Cerebellar cortex (tissue), 1 donor: ENCODE results near the gene NPIPA1.
A peak's percentile ranks its signal among the peaks of the same experiment; 100 is the strongest.
"Not testable (repeated sequence)": the region's sequence is repeated elsewhere in the genome, so short reads cannot be mapped to it uniquely, and the experiment has no call there.

ENCODE experiments used
- DNase-seq: peaks from one replicate; pipeline ENCODE4 v3.0.0-alpha.2; 2015; ENCODE audit warnings: low spot score

Gene NPIPA1

GRCh38 chr16:14930246-14930645, 7.0 kb upstream of the NPIPA1 start:
- not testable (repeated sequence) for DNase-seq

- DNase-seq: not testable (repeated sequence)
Observed at GRCh38 chr16:14930971-14931370, 6.3 kb upstream of the NPIPA1 start.

- not testable (repeated sequence) for DNase-seq
Observed at GRCh38 chr16:14932581-14933375, 4.5 kb upstream of the NPIPA1 start.

GRCh38 chr16:14937994-14938393, 751 bp downstream of the NPIPA1 start:
- DNase-seq: not testable (repeated sequence)

GRCh38 chr16:14942686-14943085, 5.4 kb downstream of the NPIPA1 start:
- DNase-seq: not testable (repeated sequence)

- peak; percentile 86 for DNase-seq
Observed at GRCh38 chr16:14955546-14956231, 18.4 kb downstream of the NPIPA1 start.

GRCh38 chr16:14957576-14958322, 20.5 kb downstream of the NPIPA1 start:
- no peak for DNase-seq

GRCh38 chr16:14958323-14958600, 21.0 kb downstream of the NPIPA1 start:
- DNase-seq: no peak

- no peak for DNase-seq
Observed at GRCh38 chr16:14958970-14959369, 21.7 kb downstream of the NPIPA1 start.

- no peak for DNase-seq
Observed at GRCh38 chr16:14961405-14962186, 24.4 kb downstream of the NPIPA1 start.

- DNase-seq: no peak
Observed at GRCh38 chr16:14963281-14964173, 26.3 kb downstream of the NPIPA1 start.

GRCh38 chr16:14965328-14965727, 28.1 kb downstream of the NPIPA1 start:
- DNase-seq: no peak

- not testable (repeated sequence) for DNase-seq
Observed at GRCh38 chr16:14969795-14970194, 32.6 kb downstream of the NPIPA1 start.

- not testable (repeated sequence) for DNase-seq
Observed at GRCh38 chr16:14971621-14972228, 34.5 kb downstream of the NPIPA1 start.

- not testable (repeated sequence) for DNase-seq
Observed at GRCh38 chr16:14973785-14974322, 36.6 kb downstream of the NPIPA1 start.

GRCh38 chr16:14974331-14974655, 37.0 kb downstream of the NPIPA1 start:
- peak; percentile 70 for DNase-seq

- peak; percentile 91 for DNase-seq
Observed at GRCh38 chr16:14974656-14975417, 37.6 kb downstream of the NPIPA1 start, which contains the start of gene PDXDC1. TSS of gene PDXDC1 (plus strand) at chr16:14975026. CDS start at chr16:14975200, 174 bp downstream.

GRCh38 chr16:14975418-14976194, 38.4 kb downstream of the NPIPA1 start:
- DNase-seq: peak; percentile 34
